PC-9 (cell line): ENCODE results near the gene OGFOD1. TPM values are rescaled to one million over a fixed set of nuclear protein-coding genes. Genes with fewer than 3 reads are reported as not detected.

Experiments
- BruUV-seq: library from RNA; stranded (reverse); fragments of 400-500 nt; replicated peaks from 2 replicates; lab custom pipeline; 2021; lab: Mats Ljungman, UMichigan
- CTCF ChIA-PET: fragments of 300-600 bp; sonication (Branson Sonifier 250); formaldehyde crosslinking; loops from one replicate; lab custom pipeline; 2022; ENCODE audit warnings: antibody characterized with exemption; lab: Charles Lee
- POLR2A ChIA-PET: fragments of 300-600 bp; sonication (Branson Sonifier 250); formaldehyde crosslinking; loops from one replicate; lab custom pipeline; 2022; ENCODE audit warnings: antibody characterized with exemption; ENCODE audit not compliant: unreplicated experiment; lab: Charles Lee
- DNase-seq, 2 experiments: peaks; one replicate each; pipeline versions ENCODE4 v3.0.0 to v3.0.0-alpha.2; 2015 to 2022; ENCODE audit warnings: mixed read lengths in 1 of 2
- H2AFZ ChIP-seq: fragments of 200-600 bp; sonication (generic); 2 replicates; pipeline ENCODE4 v1.8.1; 2017; ENCODE audit warnings: antibody characterized with exemption
- H3F3A ChIP-seq: fragments of 200-600 bp; sonication (generic); 2 replicates; pipeline ENCODE4 v1.8.1; 2017; ENCODE audit warnings: antibody characterized with exemption, mild to moderate bottlenecking, low read depth; ENCODE audit not compliant: insufficient read depth
- H3K27ac ChIP-seq: fragments of 200-600 bp; sonication (generic); 2 replicates; pipeline ENCODE4 v1.6.1; 2016; ENCODE audit warnings: mixed run types
- H3K27me3 ChIP-seq: fragments of 200-600 bp; sonication (generic); 2 replicates; pipeline ENCODE4 v1.6.1; 2016; ENCODE audit warnings: low read depth, mixed run types; ENCODE audit not compliant: insufficient read depth
- H3K36me3 ChIP-seq: fragments of 200-600 bp; sonication (generic); 2 replicates; pipeline ENCODE4 v1.6.1; 2016; ENCODE audit warnings: low read depth, mixed run types
- H3K4me1 ChIP-seq: fragments of 200-600 bp; sonication (generic); replicated peaks from 2 replicates; pipeline ENCODE4 v1.6.1; 2016; ENCODE audit warnings: mixed run types; ENCODE audit not compliant: insufficient read depth
- H3K4me2 ChIP-seq: fragments of 200-600 bp; sonication (generic); 2 replicates; pipeline ENCODE4 v1.6.1; 2017; ENCODE audit warnings: mixed run types
- H3K4me3 ChIP-seq: fragments of 200-600 bp; sonication (generic); 2 replicates; pipeline ENCODE4 v1.6.1; 2016; ENCODE audit warnings: mixed run types
- H3K79me2 ChIP-seq: fragments of 200-600 bp; sonication (generic); 2 replicates; pipeline ENCODE4 v1.6.1; 2017; ENCODE audit warnings: low read depth, mixed run types
- H3K9me2 ChIP-seq: fragments of 200-600 bp; sonication (generic); 2 replicates; pipeline ENCODE4 v1.8.1; 2017; ENCODE audit warnings: mild to moderate bottlenecking; ENCODE audit not compliant: insufficient read depth
- H3K9me3 ChIP-seq: fragments of 200-600 bp; sonication (generic); 2 replicates; pipeline ENCODE4 v1.8.1; 2016; ENCODE audit warnings: low read depth; ENCODE audit not compliant: insufficient read depth
- H4K20me1 ChIP-seq: fragments of 200-600 bp; sonication (generic); 2 replicates; pipeline ENCODE4 v1.8.1; 2017; ENCODE audit not compliant: insufficient read depth
- EZH2 ChIP-seq: fragments of 200-600 bp; sonication (generic); IDR thresholded peaks from 2 replicates; pipeline ENCODE4 v1.8.0; 2017; ENCODE audit warnings: antibody characterized with exemption, low read depth
- intact Hi-C: fragments of 100-400 bp; cut with micrococcal nuclease; formaldehyde crosslinking; loops from one replicate; pipeline ENCODE4 v1.10.0; 2022; ENCODE audit not compliant: unreplicated experiment
- total RNA-seq: library from RNA; stranded (reverse); gene quantifications from 2 replicates; pipeline ENCODE4 v1.2.3, GENCODE V29; 2021
- TF ChIP-seq, protein P1 (sequence below): fragments of 200-600 bp; sonication (generic); conservative IDR thresholded peaks from 2 replicates; pipeline ENCODE4 v1.6.1; 2017; ENCODE audit warnings: mixed run types, antibody characterized with exemption, mild to moderate bottlenecking, moderate library complexity

OGFOD1 gene
- total RNA-seq, 1 experiment from 2014 or later: 30.0 TPM

DNA sequence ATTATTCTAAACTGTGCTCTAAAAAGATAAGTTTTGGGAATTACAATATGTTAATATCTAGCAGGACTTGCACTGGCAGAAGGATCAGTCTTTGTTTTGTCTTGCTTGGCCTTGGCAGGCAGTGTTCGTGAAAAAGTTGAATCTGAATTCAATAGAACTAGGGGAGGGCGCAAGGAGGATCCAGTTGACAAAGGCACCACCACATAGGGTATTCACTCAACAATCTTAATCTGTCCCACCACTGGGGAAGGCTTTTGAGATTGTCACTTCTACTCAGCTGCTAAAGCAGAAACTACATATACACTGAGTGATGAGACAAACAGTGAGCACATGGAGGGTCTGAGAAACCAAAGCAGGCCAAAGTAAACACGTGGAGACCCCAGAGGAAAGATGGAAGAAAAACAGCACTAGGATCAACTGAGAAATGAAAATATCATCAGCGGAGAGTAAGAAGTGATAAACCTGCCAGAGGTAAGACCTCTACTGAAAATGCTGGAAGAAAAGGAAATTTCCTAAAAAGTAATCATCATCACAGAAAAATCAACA lies 28.4 kb upstream of the OGFOD1 start:
- H4K20me1 ChIP-seq: no peaks in the 10 kb centered on the region
- peaks cover 68% of the 10 kb centered on the region for H3K79me2 ChIP-seq
- peak overlapping the region; percentile 64 for H3K4me3 ChIP-seq
- TSS peak; percentile 34 for BruUV-seq
- CTCF ChIA-PET: interaction anchor here (0.7 kb wide), 1 partner anchor 161 kb away, joined by 4 read pairs; no protein-coding TSS in a partner anchor
- peaks cover 49% of the 10 kb centered on the region for H3F3A ChIP-seq
- no peaks in the 10 kb centered on the region for H3K9me3 ChIP-seq
- H2AFZ ChIP-seq: no peak overlapping the region
- H3K27me3 ChIP-seq: no peaks in the 10 kb centered on the region
- TF ChIP-seq, protein P1, sequence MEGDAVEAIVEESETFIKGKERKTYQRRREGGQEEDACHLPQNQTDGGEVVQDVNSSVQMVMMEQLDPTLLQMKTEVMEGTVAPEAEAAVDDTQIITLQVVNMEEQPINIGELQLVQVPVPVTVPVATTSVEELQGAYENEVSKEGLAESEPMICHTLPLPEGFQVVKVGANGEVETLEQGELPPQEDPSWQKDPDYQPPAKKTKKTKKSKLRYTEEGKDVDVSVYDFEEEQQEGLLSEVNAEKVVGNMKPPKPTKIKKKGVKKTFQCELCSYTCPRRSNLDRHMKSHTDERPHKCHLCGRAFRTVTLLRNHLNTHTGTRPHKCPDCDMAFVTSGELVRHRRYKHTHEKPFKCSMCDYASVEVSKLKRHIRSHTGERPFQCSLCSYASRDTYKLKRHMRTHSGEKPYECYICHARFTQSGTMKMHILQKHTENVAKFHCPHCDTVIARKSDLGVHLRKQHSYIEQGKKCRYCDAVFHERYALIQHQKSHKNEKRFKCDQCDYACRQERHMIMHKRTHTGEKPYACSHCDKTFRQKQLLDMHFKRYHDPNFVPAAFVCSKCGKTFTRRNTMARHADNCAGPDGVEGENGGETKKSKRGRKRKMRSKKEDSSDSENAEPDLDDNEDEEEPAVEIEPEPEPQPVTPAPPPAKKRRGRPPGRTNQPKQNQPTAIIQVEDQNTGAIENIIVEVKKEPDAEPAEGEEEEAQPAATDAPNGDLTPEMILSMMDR: no peak
- TF ChIP-seq EZH2: no peak
- peak overlapping the region; percentile 94 for H3K4me2 ChIP-seq
- intact Hi-C loops: no loop called here
- H3K9me2 ChIP-seq: no peaks in the 10 kb centered on the region
- no peaks in the 10 kb centered on the region for H3K36me3 ChIP-seq
- no peak for DNase-seq
- no peak overlapping the region for H3K27ac ChIP-seq
- peaks cover 62% of the 10 kb centered on the region for H3K4me1 ChIP-seq
- POLR2A ChIA-PET: no interaction called here

GRCh38 chr16:56423584-56424403 lies 27.6 kb upstream of the OGFOD1 start:
- CTCF ChIA-PET: no interaction called here
- intact Hi-C loops: loop anchor here (2.0 kb wide), 2 partner anchors 27 to 99 kb away; partner anchors contain the start of genes NUDT21 and OGFOD1
- Histone ChIP-seq H3K4me1 (peaks cover 59% of the 10 kb centered on the region), H3K27me3 (no peaks in the 10 kb centered on the region), H3K4me2 (peak overlapping the region; percentile 94), H3K36me3 (no peaks in the 10 kb centered on the region), H3K79me2 (peaks cover 60% of the 10 kb centered on the region), H3F3A (peaks cover 54% of the 10 kb centered on the region), H3K4me3 (peak overlapping the region; percentile 64), H3K27ac (peak overlapping the region; percentile 7), H3K9me2 (no peaks in the 10 kb centered on the region), H3K9me3 (no peaks in the 10 kb centered on the region), H4K20me1 (no peaks in the 10 kb centered on the region), H2AFZ (peak overlapping the region; percentile 58)
- POLR2A ChIA-PET: interaction anchor here (0.5 kb wide), 1 partner anchor 64 kb away, joined by 3 read pairs; no protein-coding TSS in a partner anchor
- TF ChIP-seq, protein P1: no peak
- no peak for TF ChIP-seq EZH2
- BruUV-seq: no TSS peak
- DNase-seq: no peak

DNA sequence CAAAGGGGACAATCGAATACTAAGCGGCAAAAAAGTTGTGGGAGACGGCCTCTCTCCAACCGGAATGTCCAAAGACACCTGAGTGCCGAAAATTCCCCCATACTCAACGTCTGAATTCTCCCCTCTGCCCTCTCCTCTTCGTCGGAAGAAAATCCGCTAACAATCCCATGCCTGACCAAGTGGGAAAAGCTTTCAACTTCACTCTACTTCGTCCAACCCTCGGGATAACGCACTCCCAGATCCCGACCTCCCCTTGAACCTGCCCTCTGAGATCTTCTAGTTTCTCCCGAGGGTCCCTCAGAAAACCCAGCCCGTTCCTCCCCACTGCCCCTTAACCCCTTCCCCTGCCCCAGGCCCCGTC lies 27.0 kb upstream of the OGFOD1 start:
- H3K4me2 ChIP-seq: peak overlapping the region; percentile 94
- no peaks in the 10 kb centered on the region for H3K27me3 ChIP-seq
- peaks cover 53% of the 10 kb centered on the region for H3F3A ChIP-seq
- H3K36me3 ChIP-seq: no peaks in the 10 kb centered on the region
- peaks cover 55% of the 10 kb centered on the region for H3K79me2 ChIP-seq
- no TSS peak for BruUV-seq
- no peaks in the 10 kb centered on the region for H3K9me2 ChIP-seq
- peak overlapping the region; percentile 58 for H2AFZ ChIP-seq
- intact Hi-C loops: loop anchor here (2.0 kb wide), 2 partner anchors 26 to 100 kb away; partner anchors contain the start of genes NUDT21 and OGFOD1
- no peaks in the 10 kb centered on the region for H3K9me3 ChIP-seq
- no peak for DNase-seq
- ChIA-PET CTCF (no interaction called here), POLR2A (no interaction called here)
- TF ChIP-seq EZH2: no peak
- TF ChIP-seq, protein P1: no peak
- H4K20me1 ChIP-seq: no peaks in the 10 kb centered on the region
- peaks cover 53% of the 10 kb centered on the region for H3K4me1 ChIP-seq
- peak overlapping the region; percentile 7 for H3K27ac ChIP-seq
- H3K4me3 ChIP-seq: peak overlapping the region; percentile 64
